ENCODE results near the gene TSPYL1.

Gene TSPYL1

GRCh38 chr6:116251568-116252384 is 28.0 kb downstream of the TSPYL1 start:
- H4K20me1 ChIP-seq (ENCODE audit: insufficient read depth, low read length, poor library complexity, severe bottlenecking): no peaks in the 10 kb centered on the region
- H3K4me3 ChIP-seq (ENCODE audit: low read length, poor library complexity, severe bottlenecking): peak overlapping the region; percentile 83
- no peaks in the 10 kb centered on the region for H3K9me3 ChIP-seq (ENCODE audit: insufficient read depth, low read depth, low read length)
- peak overlapping the region; percentile 97 for H3K4me2 ChIP-seq (ENCODE audit: low read depth, low read length, poor library complexity, severe bottlenecking)
- peak overlapping the region; percentile 50 for H3K9ac ChIP-seq (ENCODE audit: low read depth, low read length, poor library complexity, severe bottlenecking)
- H3F3A ChIP-seq (ENCODE audit: low read depth): no peaks in the 10 kb centered on the region
- no peaks in the 10 kb centered on the region for H3K36me3 ChIP-seq (ENCODE audit: insufficient read depth, low read length)
- TF ChIP-seq EZH2phosphoT487 (IDR thresholded peaks at IDR 0.05; ENCODE audit: borderline replicate concordance): no peak
- TF ChIP-seq CTCF (conservative IDR thresholded peaks at IDR 0.05; ENCODE audit: low read length): no peak
- no peak overlapping the region for H2AFZ ChIP-seq (ENCODE audit: low read length)
- peaks cover 54% of the 10 kb centered on the region for H3K79me2 ChIP-seq (ENCODE audit: insufficient read depth, low read length)
- no peaks in the 10 kb centered on the region for H3K9me2 ChIP-seq (replicated peaks; ENCODE audit: low read depth, low read length)
- peaks cover 68% of the 10 kb centered on the region for H3K4me1 ChIP-seq (ENCODE audit: insufficient read depth, low read length, poor library complexity, severe bottlenecking)
- H3K27me3 ChIP-seq (ENCODE audit: insufficient read depth, low read length, poor library complexity, severe bottlenecking): no peaks in the 10 kb centered on the region

GRCh38 chr6:116248577-116248976 is 31.2 kb downstream of the TSPYL1 start:
- Histone ChIP-seq H3K4me2 (ENCODE audit: low read depth, low read length, poor library complexity, severe bottlenecking) (peak overlapping the region; percentile 97), H3K4me1 (ENCODE audit: insufficient read depth, low read length, poor library complexity, severe bottlenecking) (peaks cover 49% of the 10 kb centered on the region), H3K4me3 (ENCODE audit: low read length, poor library complexity, severe bottlenecking) (peak overlapping the region; percentile 8), H3K79me2 (ENCODE audit: insufficient read depth, low read length) (peaks cover 32% of the 10 kb centered on the region), H3F3A (ENCODE audit: low read depth) (no peaks in the 10 kb centered on the region), H4K20me1 (ENCODE audit: insufficient read depth, low read length, poor library complexity, severe bottlenecking) (no peaks in the 10 kb centered on the region), H2AFZ (ENCODE audit: low read length) (no peak overlapping the region), H3K27me3 (ENCODE audit: insufficient read depth, low read length, poor library complexity, severe bottlenecking) (no peaks in the 10 kb centered on the region), H3K9me3 (ENCODE audit: insufficient read depth, low read depth, low read length) (no peaks in the 10 kb centered on the region), H3K9ac (ENCODE audit: low read depth, low read length, poor library complexity, severe bottlenecking) (no peak overlapping the region), H3K36me3 (ENCODE audit: insufficient read depth, low read length) (0 out of 2 replicates have a peak, but pooled peaks cover 5% of the 10 kb centered on the region), H3K9me2 (replicated peaks; ENCODE audit: low read depth, low read length) (no peaks in the 10 kb centered on the region)
- TF ChIP-seq EZH2phosphoT487 (IDR thresholded peaks at IDR 0.05; ENCODE audit: borderline replicate concordance): no peak
- no peak for TF ChIP-seq CTCF (conservative IDR thresholded peaks at IDR 0.05; ENCODE audit: low read length)

GRCh38 chr6:116247285-116247684 is 32.4 kb downstream of the TSPYL1 start:
- Histone ChIP-seq H2AFZ (ENCODE audit: low read length) (no peak overlapping the region), H3K36me3 (ENCODE audit: insufficient read depth, low read length) (0 out of 2 replicates have a peak, but pooled peaks cover 5% of the 10 kb centered on the region), H3K27me3 (ENCODE audit: insufficient read depth, low read length, poor library complexity, severe bottlenecking) (no peaks in the 10 kb centered on the region), H3K9ac (ENCODE audit: low read depth, low read length, poor library complexity, severe bottlenecking) (no peak overlapping the region), H3K79me2 (ENCODE audit: insufficient read depth, low read length) (peaks cover 19% of the 10 kb centered on the region), H3F3A (ENCODE audit: low read depth) (no peaks in the 10 kb centered on the region), H3K9me3 (ENCODE audit: insufficient read depth, low read depth, low read length) (no peaks in the 10 kb centered on the region), H3K4me1 (ENCODE audit: insufficient read depth, low read length, poor library complexity, severe bottlenecking) (peaks cover 37% of the 10 kb centered on the region), H4K20me1 (ENCODE audit: insufficient read depth, low read length, poor library complexity, severe bottlenecking) (no peaks in the 10 kb centered on the region), H3K9me2 (replicated peaks; ENCODE audit: low read depth, low read length) (no peaks in the 10 kb centered on the region), H3K4me2 (ENCODE audit: low read depth, low read length, poor library complexity, severe bottlenecking) (no peak overlapping the region), H3K4me3 (ENCODE audit: low read length, poor library complexity, severe bottlenecking) (no peak overlapping the region)
- TF ChIP-seq CTCF (conservative IDR thresholded peaks at IDR 0.05; ENCODE audit: low read length) (no peak), EZH2phosphoT487 (IDR thresholded peaks at IDR 0.05; ENCODE audit: borderline replicate concordance) (no peak)

All from Loucy (cell line).